Parathyroid adenoma (tissue), 2 donors: Measurements from ENCODE around the gene RSPH9.

Source experiments
- H2AFZ ChIP-seq: fragments of 300-600 bp; sonication (generic); one replicate; pipeline ENCODE4 v1.7.0; 2017; ENCODE audit warnings: antibody characterized with exemption, mild to moderate bottlenecking
- H3K27ac ChIP-seq: fragments of 300-600 bp; sonication (generic); one replicate; pipeline ENCODE4 v1.7.0; 2017
- H3K27me3 ChIP-seq: fragments of 300-600 bp; sonication (generic); one replicate; pipeline ENCODE4 v1.7.0; 2017; ENCODE audit warnings: low read length; ENCODE audit not compliant: control insufficient read depth, insufficient read depth
- H3K36me3 ChIP-seq: fragments of 300-600 bp; sonication (generic); one replicate; pipeline ENCODE4 v1.7.0; 2017; ENCODE audit warnings: low read length; ENCODE audit not compliant: control insufficient read depth, insufficient read depth
- H3K4me1 ChIP-seq: fragments of 300-600 bp; sonication (generic); one replicate; pipeline ENCODE4 v1.7.0; 2017; ENCODE audit warnings: control low read depth
- H3K4me2 ChIP-seq: fragments of 300-600 bp; sonication (generic); one replicate; pipeline ENCODE4 v1.7.0; 2017; ENCODE audit warnings: low read length
- H3K4me3 ChIP-seq: fragments of 300-600 bp; sonication (generic); one replicate; pipeline ENCODE4 v1.7.0; 2017; ENCODE audit warnings: low read depth, low read length
- H3K79me2 ChIP-seq: fragments of 300-600 bp; sonication (generic); one replicate; pipeline ENCODE4 v1.7.0; 2017; ENCODE audit warnings: control low read depth
- H3K9ac ChIP-seq: fragments of 300-600 bp; sonication (generic); one replicate; pipeline ENCODE4 v1.7.0; 2017; ENCODE audit warnings: mild to moderate bottlenecking
- H3K9me3 ChIP-seq: fragments of 300-600 bp; sonication (generic); one replicate; pipeline ENCODE4 v1.7.0; 2017; ENCODE audit warnings: low read length; ENCODE audit not compliant: control insufficient read depth
- TF ChIP-seq, protein P1 (sequence below): fragments of 300-600 bp; sonication (generic); IDR thresholded peaks from one replicate; pipeline ENCODE4 v1.7.0; 2017; ENCODE audit warnings: antibody characterized with exemption, mild to moderate bottlenecking
- donor health status: primary hyperparathyroidism.

RSPH9 gene

DNA sequence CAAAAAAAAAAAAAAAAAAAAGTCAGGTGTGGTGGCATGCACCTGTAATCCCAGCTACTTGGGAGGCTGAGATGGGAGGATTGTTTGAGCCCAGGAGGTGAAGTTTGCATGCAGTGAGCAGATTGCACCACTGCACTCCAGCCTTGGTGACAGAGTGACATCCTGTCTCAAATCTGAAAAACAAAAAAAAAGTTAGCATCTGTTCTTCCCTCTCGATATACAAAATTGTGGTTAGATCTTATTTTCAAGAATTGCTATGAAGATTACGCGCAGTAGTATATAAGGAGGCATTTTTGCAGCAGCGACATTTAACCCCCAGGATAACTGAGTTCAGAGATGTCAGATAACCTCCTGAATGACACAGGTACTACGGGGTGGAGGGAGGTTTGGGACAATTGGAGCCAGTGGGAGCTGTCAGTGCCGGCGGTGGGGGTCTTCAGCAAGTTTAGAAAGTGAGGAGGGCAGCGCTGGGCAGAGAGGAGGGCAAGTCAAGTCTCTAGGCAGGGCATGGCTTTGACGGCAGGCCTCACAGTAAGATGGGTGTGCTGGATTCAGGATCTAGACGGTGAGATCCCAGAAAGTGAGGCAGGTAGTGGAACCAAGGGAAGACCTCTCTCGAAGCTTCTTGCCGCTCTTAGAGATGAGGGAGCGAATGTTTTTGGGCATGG, 68.9 kb downstream of the RSPH9 start:
- Histone ChIP-seq H3K79me2 (no peaks in the 10 kb centered on the region), H3K4me1 (peaks cover 10% of the 10 kb centered on the region), H3K36me3 (no peaks in the 10 kb centered on the region), H3K27ac (no peak overlapping the region), H3K4me2 (no peak overlapping the region), H3K9ac (no peak overlapping the region), H3K9me3 (no peaks in the 10 kb centered on the region), H2AFZ (no peak overlapping the region), H3K27me3 (no peaks in the 10 kb centered on the region), H3K4me3 (no peak overlapping the region)
- TF ChIP-seq, protein P1, sequence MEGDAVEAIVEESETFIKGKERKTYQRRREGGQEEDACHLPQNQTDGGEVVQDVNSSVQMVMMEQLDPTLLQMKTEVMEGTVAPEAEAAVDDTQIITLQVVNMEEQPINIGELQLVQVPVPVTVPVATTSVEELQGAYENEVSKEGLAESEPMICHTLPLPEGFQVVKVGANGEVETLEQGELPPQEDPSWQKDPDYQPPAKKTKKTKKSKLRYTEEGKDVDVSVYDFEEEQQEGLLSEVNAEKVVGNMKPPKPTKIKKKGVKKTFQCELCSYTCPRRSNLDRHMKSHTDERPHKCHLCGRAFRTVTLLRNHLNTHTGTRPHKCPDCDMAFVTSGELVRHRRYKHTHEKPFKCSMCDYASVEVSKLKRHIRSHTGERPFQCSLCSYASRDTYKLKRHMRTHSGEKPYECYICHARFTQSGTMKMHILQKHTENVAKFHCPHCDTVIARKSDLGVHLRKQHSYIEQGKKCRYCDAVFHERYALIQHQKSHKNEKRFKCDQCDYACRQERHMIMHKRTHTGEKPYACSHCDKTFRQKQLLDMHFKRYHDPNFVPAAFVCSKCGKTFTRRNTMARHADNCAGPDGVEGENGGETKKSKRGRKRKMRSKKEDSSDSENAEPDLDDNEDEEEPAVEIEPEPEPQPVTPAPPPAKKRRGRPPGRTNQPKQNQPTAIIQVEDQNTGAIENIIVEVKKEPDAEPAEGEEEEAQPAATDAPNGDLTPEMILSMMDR = no peak

DNA sequence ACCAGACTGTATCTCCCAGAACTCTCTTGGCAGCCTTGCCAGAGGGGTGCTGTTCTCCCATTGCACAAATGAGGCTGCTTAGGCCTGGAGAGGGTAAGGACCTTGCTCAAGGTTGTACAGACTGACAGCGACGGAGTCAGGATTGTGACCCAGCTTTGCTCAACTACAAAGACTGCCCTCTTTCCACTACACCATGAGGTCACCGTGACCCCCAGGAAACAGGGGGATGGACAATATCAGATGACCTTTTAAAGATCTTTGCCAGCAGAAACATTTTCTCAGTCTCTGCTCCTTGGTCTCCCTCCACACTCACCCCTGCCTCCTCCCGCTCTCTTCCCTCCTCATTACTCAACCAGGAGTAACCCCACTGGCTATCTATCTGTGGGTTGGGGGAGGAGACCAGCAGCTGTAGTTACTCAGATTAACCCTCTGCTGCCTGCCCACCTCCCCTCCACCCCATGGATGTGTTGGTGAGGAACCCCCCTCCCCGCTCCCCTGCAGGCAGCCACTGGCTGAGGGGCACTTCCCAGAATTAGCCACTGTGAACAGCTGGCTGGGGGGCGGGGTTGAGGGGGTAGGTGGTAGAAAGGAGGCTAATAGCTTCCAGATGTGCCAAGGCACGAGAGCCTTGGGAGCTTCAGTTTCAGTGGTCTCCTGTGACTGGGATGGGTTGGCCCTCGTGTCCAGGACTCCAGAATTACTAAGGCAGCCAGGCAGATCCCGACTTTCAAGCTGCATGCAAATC, 69.6 kb downstream of the RSPH9 start:
- H2AFZ ChIP-seq = no peak overlapping the region
- no peak overlapping the region for H3K4me2 ChIP-seq
- H3K9me3 ChIP-seq = no peaks in the 10 kb centered on the region
- H3K36me3 ChIP-seq = no peaks in the 10 kb centered on the region
- H3K9ac ChIP-seq = no peak overlapping the region
- no peaks in the 10 kb centered on the region for H3K79me2 ChIP-seq
- no peak overlapping the region for H3K4me3 ChIP-seq
- H3K27me3 ChIP-seq = no peaks in the 10 kb centered on the region
- no peak overlapping the region for H3K27ac ChIP-seq
- TF ChIP-seq, protein P1 = no peak
- H3K4me1 ChIP-seq = peaks cover 6% of the 10 kb centered on the region

DNA sequence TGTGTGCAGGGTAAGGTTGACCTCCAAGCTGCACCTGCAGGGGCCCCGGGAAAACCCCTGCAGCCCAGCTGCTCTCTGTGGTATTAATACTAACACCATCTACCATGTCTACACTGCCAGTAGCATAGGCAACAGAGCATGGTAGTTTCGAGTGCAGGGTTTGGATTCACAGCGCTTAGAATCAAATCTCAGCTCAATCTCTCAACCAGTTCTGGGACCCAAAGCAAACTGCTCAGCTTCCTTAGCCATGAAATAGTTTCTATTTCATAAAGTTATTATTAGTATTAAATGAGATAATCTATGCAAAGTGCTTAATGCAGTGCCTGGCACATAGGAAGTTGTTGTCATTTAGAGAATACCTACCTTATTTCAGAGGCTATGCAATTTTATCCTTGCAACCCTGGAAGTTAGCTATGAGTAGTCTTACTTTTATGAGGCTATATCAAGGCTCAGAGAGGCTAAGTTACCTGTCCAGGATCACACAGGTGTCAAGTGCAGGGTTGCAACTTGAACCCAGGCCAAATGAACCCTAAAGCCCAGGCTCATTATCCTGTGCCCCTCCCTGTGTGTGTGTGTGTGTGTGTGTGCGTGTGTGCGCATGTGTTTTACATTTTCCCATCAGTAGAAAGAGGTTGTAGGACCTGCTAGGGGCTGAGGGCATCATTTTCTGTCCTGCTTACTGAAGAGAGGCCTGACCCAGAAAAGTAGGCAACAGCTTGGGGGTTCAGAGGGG, 70.4 kb downstream of the RSPH9 start:
- H3K27me3 ChIP-seq = no peaks in the 10 kb centered on the region
- H3K4me2 ChIP-seq = no peak overlapping the region
- no peak overlapping the region for H3K9ac ChIP-seq
- peaks cover 5% of the 10 kb centered on the region for H3K4me1 ChIP-seq
- H2AFZ ChIP-seq = no peak overlapping the region
- H3K27ac ChIP-seq = no peak overlapping the region
- H3K36me3 ChIP-seq = no peaks in the 10 kb centered on the region
- TF ChIP-seq, protein P1 = no peak
- no peaks in the 10 kb centered on the region for H3K9me3 ChIP-seq
- no peaks in the 10 kb centered on the region for H3K79me2 ChIP-seq
- no peak overlapping the region for H3K4me3 ChIP-seq

DNA sequence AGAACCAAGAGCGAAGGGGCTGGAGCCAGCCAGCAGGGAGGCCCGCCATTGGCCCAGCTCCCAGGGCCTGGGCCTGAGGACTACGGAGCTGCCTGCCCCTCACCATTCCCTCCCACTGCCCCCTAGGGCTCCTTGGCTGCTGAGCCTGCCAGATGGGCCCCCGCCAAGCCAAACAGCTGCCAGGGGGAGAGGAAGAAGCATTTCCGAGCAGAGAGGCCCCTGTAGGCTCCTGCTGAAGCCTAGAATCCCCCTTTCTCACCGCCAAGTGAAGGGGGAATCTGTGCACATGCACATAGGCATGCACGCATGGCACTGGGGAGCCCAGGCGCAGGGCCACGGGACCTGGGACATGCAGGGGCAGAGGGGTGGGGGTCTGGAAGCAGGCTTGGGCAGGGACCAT, 71.3 kb downstream of the RSPH9 start:
- H3K27me3 ChIP-seq = no peaks in the 10 kb centered on the region
- H2AFZ ChIP-seq = no peak overlapping the region
- H3K79me2 ChIP-seq = no peaks in the 10 kb centered on the region
- TF ChIP-seq, protein P1 = no peak
- H3K9me3 ChIP-seq = no peaks in the 10 kb centered on the region
- H3K9ac ChIP-seq = no peak overlapping the region
- H3K36me3 ChIP-seq = no peaks in the 10 kb centered on the region
- H3K4me1 ChIP-seq = peaks cover 5% of the 10 kb centered on the region
- H3K4me3 ChIP-seq = no peak overlapping the region
- no peak overlapping the region for H3K27ac ChIP-seq
- no peak overlapping the region for H3K4me2 ChIP-seq
